ENCODE data around the gene GRIN2A.

DNA sequence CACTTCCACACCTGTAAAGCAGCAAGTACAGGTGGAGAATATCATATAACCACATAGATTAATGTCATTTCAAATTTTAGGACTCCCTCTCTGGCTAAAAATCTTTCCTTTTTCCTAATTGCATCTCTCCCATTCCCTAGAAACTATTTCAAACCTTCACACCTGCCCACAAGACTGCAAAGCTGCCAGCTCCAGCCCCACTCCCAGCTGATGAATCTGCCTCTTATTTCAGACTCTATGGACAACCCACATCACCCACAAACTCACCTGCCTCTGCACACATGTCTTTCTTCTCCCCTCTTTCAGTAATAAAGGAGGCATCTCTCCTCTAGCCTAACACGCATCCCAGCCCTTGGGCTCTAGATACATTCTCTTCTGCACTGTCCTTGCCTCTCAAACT is 315.1 kb downstream of the GRIN2A start:
- TF ChIP-seq, protein P1, sequence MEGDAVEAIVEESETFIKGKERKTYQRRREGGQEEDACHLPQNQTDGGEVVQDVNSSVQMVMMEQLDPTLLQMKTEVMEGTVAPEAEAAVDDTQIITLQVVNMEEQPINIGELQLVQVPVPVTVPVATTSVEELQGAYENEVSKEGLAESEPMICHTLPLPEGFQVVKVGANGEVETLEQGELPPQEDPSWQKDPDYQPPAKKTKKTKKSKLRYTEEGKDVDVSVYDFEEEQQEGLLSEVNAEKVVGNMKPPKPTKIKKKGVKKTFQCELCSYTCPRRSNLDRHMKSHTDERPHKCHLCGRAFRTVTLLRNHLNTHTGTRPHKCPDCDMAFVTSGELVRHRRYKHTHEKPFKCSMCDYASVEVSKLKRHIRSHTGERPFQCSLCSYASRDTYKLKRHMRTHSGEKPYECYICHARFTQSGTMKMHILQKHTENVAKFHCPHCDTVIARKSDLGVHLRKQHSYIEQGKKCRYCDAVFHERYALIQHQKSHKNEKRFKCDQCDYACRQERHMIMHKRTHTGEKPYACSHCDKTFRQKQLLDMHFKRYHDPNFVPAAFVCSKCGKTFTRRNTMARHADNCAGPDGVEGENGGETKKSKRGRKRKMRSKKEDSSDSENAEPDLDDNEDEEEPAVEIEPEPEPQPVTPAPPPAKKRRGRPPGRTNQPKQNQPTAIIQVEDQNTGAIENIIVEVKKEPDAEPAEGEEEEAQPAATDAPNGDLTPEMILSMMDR (IDR thresholded peaks at IDR 0.05): no peak
- no peak for TF ChIP-seq POLR2A (IDR thresholded peaks at IDR 0.05)

Data from body of pancreas (tissue), 4 donors.